Thyroid gland (tissue), 4 donors: ENCODE data around the gene CIZ1.

Experiments used
- CTCF ChIP-seq, 6 experiments: fragments of 200-600 bp in 3 of 6; fragments of 450-650 bp in 3 of 6; sonication (generic) in 3 of 6; IDR thresholded peaks; one replicate each; pipeline ENCODE4 v1.5.1; 2016 to 2019; ENCODE audit warnings: antibody characterized with exemption in 6 of 6, mild to moderate bottlenecking in 2 of 6, inconsistent platforms in 1 of 6, moderate library complexity in 1 of 6
- POLR2A ChIP-seq, 2 donors: fragments of 450-650 bp; IDR thresholded peaks; one replicate each; pipeline ENCODE4 v1.6.1; 2017; ENCODE audit warnings: antibody characterized with exemption in 2 of 2, mild to moderate bottlenecking in 2 of 2, moderate library complexity in 1 of 2

- TF ChIP-seq POLR2A (IDR thresholded peaks at IDR 0.05) (no peak), CTCF (IDR thresholded peaks at IDR 0.05) (no peak)
Observed at GRCh38 chr9:128155736-128156500, 35.5 kb downstream of the CIZ1 start.
